H1 (cell line): Measurements from ENCODE around the gene UTP15. TPM values are rescaled to one million over a fixed set of nuclear protein-coding genes. Genes with fewer than 3 reads are reported as not detected.

ENCODE experiments used
- CHD7 ChIP-seq: fragments of 300-600 bp; sonication (generic); IDR thresholded peaks from 2 replicates; pipeline ENCODE4 v1.7.1; 2012; ENCODE audit warnings: low read length, moderate library complexity, mild to moderate bottlenecking, inconsistent platforms; ENCODE audit not compliant: insufficient replicate concordance
- CTCF ChIP-seq, 3 experiments: IDR thresholded peaks; 1 replicate in 2 of 3; 2 replicates in 1 of 3; pipeline versions ENCODE4 v1.5.1 to v1.6.1; 2011; ENCODE audit warnings: low read length in 3 of 3, mild to moderate bottlenecking in 3 of 3, inconsistent platforms in 2 of 3, low read depth in 1 of 3, moderate library complexity in 1 of 3; ENCODE audit not compliant: insufficient read depth in 1 of 3; ENCODE audit errors: control extremely low read depth in 1 of 3
- NANOG ChIP-seq: IDR thresholded peaks from 2 replicates; pipeline ENCODE4 v1.6.1; 2011; ENCODE audit warnings: low read length, low read depth, mild to moderate bottlenecking, inconsistent platforms; ENCODE audit not compliant: insufficient read depth, poor library complexity, severe bottlenecking
- RBBP5 ChIP-seq: IDR thresholded peaks from 2 replicates; pipeline ENCODE4 v1.7.1; 2012; ENCODE audit warnings: low read depth, mild to moderate bottlenecking, inconsistent platforms, low read length, moderate library complexity, borderline replicate concordance
- SIN3A ChIP-seq, 2 experiments: IDR thresholded peaks in 1 of 2; conservative IDR thresholded peaks in 1 of 2; 2 replicates each; pipeline ENCODE4 v1.6.1; 2011 to 2012; ENCODE audit warnings: low read length in 2 of 2, improper control_type of control experiment in 1 of 2, low read depth in 1 of 2, mild to moderate bottlenecking in 1 of 2
- TBP ChIP-seq: IDR thresholded peaks from 2 replicates; pipeline ENCODE4 v1.6.1; 2011; ENCODE audit warnings: low read depth, low read length, improper control_type of control experiment
- polyA plus RNA-seq, 7 experiments: library from polyadenylated mRNA; depleted of rRNA in 3 of 7; stranded (reverse) in 5 of 7; unstranded in 2 of 7; fragments of >200 nt in 5 of 7; fragments of 200-250 nt in 2 of 7; gene quantifications; 1 replicate in 5 of 7; 2 replicates in 1 of 7; 4 replicates in 1 of 7; pipeline versions ENCODE4 v1.2.1 to v1.2.3, GENCODE V29; 2011 to 2013; ENCODE audit warnings: missing spikeins in 2 of 7, mixed read lengths in 2 of 7
- total RNA-seq: library from RNA; stranded (reverse); fragmentation: NEBNext Ultra II Directional; extraction: Animal tissue kit (Norgen Biotek cat#: 25700); gene quantifications from 2 replicates; pipeline ENCODE4 v1.2.1, GENCODE V29; 2021

UTP15 gene
- total and polyA plus RNA-seq, 2 of the 8 experiments (the other 6 are each of a cell fraction or from before 2014, with no cell fraction given) = 14.3 to 33.6 TPM

- no peak for TF ChIP-seq CTCF (IDR thresholded peaks at IDR 0.05; ENCODE audit: control extremely low read depth in 1 of 3, insufficient read depth in 1 of 3, low read depth in 1 of 3, low read length in 3 of 3)
- no peak for TF ChIP-seq RBBP5
- no peak for TF ChIP-seq TBP
- no peak for TF ChIP-seq NANOG
- no peak for TF ChIP-seq SIN3A (conservative IDR thresholded peaks at IDR 0.05 in 1 of 2, IDR thresholded peaks at IDR 0.05 in 1 of 2; ENCODE audit: low read depth in 1 of 2, low read length in 2 of 2)
- no peak for TF ChIP-seq CHD7
These were observed 50.4 kb downstream of the UTP15 start (continued) for GRCh38 chr5:73615947-73616346.
